GM08714 (cell line): ENCODE data around the gene TMC8.
A peak's percentile ranks its signal among the peaks of the same experiment; 100 is the strongest.

ENCODE experiments used
- H3K4me3 ChIP-seq: fragments of 200-500 bp; sonication (Bioruptor generic); 2 replicates; pipeline ENCODE4 v1.5.1; 2014; ENCODE audit warnings: mild to moderate bottlenecking, low read length, inconsistent platforms
- ZNF274 ChIP-seq: IDR thresholded peaks from 2 replicates; pipeline ENCODE4 v1.6.1; 2012; ENCODE audit warnings: mild to moderate bottlenecking, low read depth, low read length

The TMC8 gene

DNA sequence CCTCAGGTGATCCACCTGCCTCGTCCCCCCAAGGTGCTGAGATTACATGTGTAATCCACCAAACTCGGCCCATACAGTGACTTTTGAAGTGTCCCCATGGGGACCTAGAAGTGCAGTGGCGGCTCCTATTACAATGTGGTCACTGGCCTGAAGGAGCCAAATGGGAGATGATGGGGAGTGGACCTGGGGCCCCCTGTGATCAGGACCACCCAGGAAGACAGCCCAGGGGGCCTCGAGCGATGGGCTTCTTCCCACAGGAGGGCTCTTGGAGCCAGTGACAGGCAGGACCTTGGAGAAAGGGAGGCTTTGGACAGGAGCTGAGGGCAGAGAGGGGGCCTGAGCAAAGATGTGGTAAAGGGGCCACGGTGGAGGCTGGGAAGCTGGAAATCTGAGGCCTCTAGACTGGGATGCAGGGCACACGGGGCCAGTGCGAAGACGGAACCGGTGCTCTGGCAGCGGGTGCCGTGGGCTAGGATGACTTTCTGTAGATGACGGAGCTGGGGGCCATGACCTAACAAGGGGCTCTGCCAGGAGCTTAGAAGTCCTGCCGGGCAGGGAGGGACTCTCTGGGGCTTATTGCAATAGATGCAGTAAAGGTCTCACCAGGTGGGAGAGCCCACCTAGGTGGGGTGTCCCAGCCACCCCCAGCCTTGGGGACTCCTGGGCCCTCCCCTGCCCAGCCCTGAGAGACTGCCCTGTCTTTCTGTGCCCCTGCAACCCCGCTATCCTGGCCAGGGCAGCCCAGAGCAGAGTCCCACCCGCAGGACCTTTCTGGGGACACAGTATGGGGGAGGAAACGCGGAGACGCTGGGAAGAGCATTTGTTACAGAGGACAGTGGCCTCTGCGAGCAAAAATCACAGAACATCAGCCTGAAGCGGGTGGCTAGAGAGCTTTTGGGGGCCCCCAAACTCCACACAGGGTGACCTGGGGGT is 12.9 kb downstream of the TMC8 start:
- no peak for TF ChIP-seq ZNF274
- no peak overlapping the region for H3K4me3 ChIP-seq

DNA sequence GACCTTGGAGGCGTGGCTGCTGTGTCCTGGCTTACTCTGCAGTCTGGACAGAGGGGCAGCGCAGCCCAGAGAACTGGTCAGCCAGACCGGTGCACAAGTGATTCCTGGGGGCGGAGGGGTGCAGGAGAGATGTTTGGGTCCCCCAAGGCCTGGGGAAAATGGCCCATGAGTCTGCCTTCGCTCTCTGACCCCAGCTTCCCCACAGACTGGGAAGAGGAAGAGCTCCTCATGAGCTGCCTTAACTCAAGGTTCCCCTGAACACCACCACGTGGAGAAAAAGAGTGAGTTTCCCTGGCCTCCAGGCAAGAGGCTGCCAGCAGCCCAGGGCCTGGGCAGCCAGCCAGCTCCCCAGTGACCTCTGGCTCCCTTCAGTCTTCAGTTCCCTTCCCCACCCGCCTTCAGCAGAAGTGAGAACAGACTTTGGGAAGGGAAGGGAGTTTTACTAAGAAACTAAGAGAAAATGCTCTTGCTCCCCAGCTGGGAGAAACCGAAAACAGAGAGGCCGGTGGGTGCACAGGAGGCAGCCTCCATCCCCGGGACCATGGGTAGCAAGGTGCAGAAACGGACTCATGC is 13.7 kb downstream of the TMC8 start:
- no peak for TF ChIP-seq ZNF274

DNA sequence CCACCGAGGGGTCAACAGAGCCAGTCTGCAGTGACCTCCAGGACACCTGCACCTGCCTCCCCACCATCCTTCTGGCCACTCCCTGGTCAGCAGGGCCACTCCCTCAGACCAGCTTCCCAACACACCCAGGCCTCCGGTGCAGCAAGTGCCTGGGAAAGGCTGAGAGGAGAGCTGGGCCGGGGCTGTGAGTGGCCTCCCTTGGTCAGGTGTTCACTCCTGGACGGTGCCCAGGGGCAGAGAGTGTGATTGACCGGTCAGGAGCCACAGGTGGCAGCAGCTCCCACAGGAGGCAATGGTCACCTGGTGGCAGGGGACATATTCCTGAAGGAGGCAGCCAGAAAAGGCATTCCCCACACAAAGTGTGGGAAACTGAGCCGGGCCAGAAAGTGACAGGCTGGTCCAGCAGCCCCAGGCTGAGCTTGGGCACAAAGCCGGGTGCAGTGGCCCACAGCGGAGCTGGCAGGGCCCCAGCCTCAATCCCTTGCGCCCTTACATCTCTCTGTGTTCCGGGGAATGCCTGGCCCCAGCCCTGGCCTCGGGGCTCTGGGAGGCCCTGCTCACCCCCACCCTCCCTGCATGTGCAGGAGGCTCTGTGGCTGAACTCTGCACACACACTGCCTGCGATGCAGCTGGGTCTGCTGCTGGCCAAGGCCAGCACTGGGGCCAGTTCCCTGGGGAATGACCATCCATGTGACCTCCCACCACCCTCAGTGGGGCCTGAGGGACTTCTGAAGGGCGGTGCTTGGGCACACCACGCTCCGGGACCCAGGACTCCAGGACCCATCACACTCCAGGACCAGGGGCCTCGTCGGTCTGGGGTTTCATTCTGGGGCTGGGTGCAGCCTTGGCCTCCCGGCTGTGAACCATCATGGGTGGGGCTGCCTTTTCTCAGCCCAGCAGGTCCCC is 14.4 kb downstream of the TMC8 start:
- no peak overlapping the region for H3K4me3 ChIP-seq
- no peak for TF ChIP-seq ZNF274

More for the DNA sequence above, 13.7 kb downstream of the TMC8 start:
- H3K4me3 ChIP-seq: no peak overlapping the region

DNA sequence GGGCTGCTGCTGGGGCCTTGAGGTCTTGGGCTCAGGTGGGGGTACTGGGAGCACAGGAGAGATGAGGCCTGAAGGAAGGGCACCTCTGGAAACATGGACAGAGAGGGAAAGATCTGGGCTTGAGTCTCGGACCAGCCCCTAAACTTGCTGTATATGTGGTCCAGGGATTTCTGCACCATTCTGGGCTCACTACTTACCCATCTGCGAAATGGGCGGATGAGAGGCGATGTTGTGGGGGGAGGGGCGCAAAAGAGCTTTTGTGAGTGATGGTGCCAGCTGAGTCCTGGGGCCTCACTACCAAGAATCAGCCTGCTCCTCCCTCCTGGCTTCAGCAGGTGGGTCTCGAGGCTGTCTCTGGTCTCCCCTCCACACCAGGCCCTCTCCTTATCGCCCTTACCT is 15.9 kb downstream of the TMC8 start:
- no peak for TF ChIP-seq ZNF274
- no peak overlapping the region for H3K4me3 ChIP-seq

DNA sequence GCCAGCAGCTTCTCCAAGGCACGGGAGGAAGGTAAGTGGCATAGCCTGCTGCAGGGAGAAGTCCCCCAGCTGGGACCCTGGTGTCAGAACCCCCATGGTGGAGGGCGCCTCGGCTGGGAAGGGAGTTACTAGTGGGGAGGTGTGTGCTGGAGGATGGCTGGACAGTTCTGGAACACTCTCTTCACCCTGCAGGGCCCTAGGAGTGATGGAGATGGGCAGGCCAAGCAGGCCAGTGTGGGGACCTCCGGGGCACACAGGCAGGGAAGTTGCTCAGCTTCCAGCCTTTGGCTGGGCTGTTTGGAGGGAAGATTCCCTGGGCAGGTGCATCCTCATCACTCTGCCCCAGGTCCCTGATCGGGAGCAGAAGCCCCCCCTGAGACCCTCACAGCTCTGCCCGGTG is 16.3 kb downstream of the TMC8 start:
- no peak for TF ChIP-seq ZNF274
- no peak overlapping the region for H3K4me3 ChIP-seq

DNA sequence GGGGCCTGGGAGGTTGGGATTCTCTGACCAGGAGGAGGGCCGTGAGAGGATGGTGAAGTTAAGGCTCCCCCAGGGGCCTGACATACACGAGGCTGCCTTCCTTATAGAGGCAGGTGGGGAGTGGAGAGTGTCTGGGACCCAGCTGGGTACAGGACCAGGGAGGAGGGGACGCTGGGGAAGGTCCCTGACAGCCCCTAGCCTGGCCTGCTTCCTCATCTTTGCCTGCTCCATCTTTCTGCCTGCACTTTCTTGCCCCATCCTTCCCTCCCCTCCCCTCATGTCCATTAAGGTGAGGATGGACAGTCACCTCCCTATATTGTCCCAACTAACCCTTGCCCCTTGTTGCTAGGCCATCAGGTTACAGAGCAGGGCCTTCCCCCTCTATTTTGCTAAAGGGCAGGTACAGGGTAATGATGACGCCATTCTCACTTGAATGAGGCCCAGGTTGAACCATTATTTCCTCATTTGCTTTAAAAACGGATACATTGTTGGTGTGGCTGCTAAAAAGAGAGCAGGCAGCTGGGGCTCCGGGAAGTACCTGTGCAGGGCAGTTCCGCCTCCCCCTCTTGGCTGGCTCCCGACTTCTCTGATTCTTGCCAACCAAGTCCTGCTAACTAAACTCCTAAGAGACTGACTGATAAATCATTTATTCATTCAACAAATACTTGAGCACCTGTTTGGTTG is 16.9 kb downstream of the TMC8 start:
- no peak for TF ChIP-seq ZNF274
- H3K4me3 ChIP-seq: no peak overlapping the region

DNA sequence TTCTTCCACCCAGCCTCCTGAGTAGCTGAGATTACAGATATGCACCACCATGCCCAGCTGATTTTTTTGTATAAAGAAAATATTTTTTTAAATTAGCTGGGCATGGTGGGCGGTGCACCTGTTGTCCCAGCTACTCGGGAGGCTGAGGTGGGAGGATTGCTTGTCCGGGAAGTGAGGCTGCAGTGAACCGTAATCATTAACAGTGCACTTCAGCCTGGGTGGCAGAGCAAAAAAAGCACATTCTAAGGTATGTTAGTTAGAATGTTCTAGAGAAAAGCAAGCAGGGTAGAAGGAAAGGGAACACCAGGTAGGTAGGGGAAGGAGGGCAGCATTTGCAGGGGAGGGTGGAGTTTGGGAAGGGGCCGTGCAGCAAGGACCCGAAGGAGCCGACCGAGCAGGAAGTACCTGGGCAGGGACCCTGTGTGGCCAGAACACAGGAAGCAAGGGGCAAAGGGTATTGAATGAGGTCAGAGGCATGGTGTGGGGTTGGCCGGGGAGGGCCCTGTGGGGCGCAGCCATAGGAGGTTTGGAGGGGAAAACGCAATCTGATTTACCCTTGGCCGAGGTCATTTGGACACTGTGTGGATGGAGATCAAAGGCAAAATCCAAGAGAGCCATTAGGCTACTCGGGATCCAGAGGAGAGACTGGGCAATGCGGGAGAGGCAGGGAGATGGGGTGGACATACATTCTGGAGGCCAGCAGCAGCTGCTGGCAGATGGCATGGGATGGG is 17.9 kb downstream of the TMC8 start:
- no peak overlapping the region for H3K4me3 ChIP-seq
- TF ChIP-seq ZNF274: no peak

DNA sequence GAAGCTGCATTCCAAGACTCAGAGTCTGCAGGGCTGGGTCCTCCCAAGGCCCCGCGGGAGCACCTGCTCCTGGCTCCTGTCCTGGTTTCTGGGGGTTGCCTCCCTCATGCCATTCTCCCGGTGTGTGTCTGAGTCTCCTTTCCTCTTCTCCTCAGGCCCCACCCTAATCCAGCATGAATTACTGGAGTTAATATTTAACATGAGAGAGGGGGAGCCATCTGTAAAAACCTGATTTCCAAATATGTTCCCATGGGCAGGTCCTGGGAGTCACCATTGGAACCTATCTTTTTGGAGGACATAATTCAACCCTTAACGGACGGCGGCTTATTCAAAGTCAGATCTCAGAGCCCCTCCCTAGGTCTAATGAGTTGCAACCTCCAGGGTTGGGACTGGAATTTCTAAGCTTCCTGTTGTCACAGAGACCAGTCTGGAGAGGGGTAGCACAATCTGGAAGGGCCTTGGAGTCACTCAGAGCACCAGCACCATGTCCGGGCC is 21.0 kb downstream of the TMC8 start:
- no peak overlapping the region for H3K4me3 ChIP-seq
- no peak for TF ChIP-seq ZNF274

DNA sequence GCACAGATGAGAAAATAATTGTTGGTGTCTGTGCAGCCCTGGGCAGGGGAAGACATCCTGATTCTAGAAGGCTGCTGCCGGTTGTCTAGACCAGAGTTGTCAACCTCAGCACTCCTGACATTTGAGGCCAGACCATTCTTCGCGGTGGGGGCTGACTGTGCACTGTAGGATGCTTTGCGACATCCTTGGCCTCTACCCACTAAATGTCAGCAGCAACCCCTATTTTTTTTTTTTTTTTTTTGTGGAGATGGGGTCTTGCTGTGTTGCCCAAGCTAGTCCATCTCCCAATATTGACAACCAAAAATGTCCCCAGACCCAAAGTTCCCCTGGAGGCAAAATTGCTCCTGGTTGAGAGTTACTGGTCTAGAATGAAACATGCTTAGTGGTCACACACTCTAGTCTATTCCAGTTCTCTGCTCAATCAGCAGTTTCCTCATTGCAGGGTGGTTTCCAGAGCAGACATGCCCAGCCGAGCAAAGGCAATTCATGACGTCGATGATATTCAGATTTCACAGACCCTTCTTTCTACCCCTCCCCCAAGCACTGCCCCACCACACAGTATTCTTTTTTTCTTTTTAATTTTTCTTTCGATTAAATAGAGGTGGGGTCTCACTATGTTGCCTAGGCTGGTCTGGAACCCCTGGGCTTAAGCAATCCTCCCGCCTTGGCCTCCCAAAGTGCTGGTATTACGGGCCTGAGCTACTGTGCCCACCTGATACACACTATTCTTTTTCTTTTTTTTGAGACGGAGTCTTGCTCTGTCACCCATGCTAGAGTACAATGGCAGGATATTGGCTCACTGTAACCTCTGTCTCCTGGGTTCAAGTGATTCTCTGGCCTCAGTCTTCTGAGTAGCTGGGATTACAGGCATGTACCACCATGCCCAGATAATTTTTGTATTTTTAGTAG is 24.6 kb downstream of the TMC8 start:
- no peak overlapping the region; the same call in 1 of the 2 replicates for H3K4me3 ChIP-seq
- TF ChIP-seq ZNF274: no peak

DNA sequence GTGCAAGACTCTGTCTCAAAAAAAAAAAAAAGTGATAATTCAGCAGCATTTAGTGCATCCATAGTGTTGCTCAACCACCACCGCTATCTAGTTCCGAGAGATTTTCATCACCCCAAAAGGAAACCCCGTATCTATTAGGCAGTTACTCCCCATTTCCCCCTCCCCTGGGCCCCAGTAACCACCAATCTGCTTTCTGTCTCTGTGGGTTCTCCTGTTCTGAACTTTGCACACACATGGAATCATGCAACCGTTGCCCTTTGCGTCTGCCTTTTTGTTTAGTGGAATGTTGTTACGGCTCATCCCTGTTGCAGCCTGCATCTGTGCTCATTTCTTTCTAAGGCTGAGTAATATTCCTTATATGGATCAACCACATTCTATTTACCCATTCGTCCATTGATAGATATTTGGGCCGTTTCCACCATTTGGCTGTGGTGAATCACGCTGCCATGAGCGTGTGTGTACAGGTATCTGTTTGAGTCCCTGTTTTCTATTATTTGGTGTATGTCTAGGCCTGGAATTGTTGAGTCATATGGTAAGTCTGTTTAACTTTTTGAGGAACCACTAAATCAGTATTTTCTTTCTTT is 29.1 kb downstream of the TMC8 start:
- peak overlapping the region; percentile 17; the same call in 1 of the 2 replicates for H3K4me3 ChIP-seq
- TF ChIP-seq ZNF274: no peak

DNA sequence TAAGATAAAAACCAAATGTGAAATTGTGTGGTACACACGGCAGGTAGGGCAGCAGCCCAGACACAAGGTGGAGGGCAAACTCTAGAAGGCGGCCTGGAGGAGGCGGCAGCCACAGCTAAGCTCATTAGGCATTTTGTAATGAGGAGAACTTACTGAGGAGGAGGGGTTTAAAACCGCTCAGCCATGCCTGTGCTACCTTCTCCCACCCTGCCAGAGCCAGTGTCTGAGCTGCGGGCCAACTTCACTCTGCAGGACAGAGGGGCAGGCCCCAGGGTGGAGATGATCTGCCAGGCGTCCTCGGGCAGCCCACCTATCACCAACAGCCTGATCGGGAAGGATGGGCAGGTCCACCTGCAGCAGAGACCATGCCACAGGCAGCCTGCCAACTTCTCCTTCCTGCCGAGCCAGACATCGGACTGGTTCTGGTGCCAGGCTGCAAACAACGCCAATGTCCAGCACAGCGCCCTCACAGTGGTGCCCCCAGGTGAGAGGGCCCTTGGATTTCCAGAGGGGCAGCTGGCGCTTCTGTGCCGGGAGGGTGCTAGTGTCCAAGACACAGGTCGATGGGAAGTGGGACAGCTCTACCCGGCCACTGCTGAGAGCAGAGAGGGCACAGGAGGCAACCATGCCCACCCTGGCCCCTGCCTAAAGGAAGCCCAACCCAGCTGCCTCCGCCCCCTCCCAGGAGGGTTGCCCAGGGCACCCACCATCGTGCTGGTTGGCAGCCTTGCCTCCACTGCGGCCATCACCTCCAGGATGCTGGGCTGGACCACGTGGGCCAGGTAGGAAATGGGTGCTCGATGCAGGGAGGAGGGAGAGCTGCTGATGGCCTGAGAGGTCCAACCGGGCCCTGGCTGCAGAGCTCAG is 33.5 kb downstream of the TMC8 start:
- TF ChIP-seq ZNF274: no peak
- H3K4me3 ChIP-seq: no peak overlapping the region
